K562 (cell line): ENCODE results near the gene BTBD1. TPM values are rescaled to one million over a fixed set of nuclear protein-coding genes. Genes with fewer than 3 reads are reported as not detected.

ENCODE experiments used
- ATAC-seq: fragments of 200-7000 bp; cut with Tn5 transposase; 3 replicates; pipeline ENCODE4 v1.9.1; 2020; ENCODE audit warnings: moderate library complexity
- BruUV-seq: library from RNA; stranded (reverse); fragments of 400-500 nt; replicated peaks from 2 replicates; lab custom pipeline; 2021; lab: Mats Ljungman, UMichigan
- CTCF ChIA-PET: fragments of 300-600 bp; formaldehyde crosslinking; extraction: SDS; loops from one replicate; lab custom pipeline; 2021; ENCODE audit warnings: low intra/inter-chr PET ratio; lab: Yijun Ruan, JAX
- POLR2A ChIA-PET: fragments of 300-600, 350-650 bp; sonication (Branson Sonifier 250); formaldehyde crosslinking; extraction: SDS; loops from one replicate; lab custom pipeline; 2021; ENCODE audit warnings: antibody characterized with exemption, inconsistent platforms; lab: Yijun Ruan, JAX
- DNase-seq, 4 experiments: peaks; one replicate each; pipeline versions ENCODE4 v3.0.0 to v3.0.0-alpha.2; 2011 to 2018; ENCODE audit warnings: low spot score in 3 of 4, mixed read lengths in 3 of 4; ENCODE audit errors: extremely low read depth in 1 of 4
- FAIRE-seq: peaks from 2 replicates; lab custom pipeline; 2011; peaks lifted over from hg19 to GRCh38; lab: Jason Lieb, UNC
- H2AFZ ChIP-seq: 2 replicates; pipeline ENCODE4 v1.6.0; 2011; ENCODE audit warnings: low read depth, low read length, control low read depth, inconsistent platforms
- H3K27ac ChIP-seq: fragments of 200-600 bp; 3 replicates; pipeline ENCODE4 v1.8.0; 2011; ENCODE audit warnings: low read depth, mild to moderate bottlenecking, control low read depth, inconsistent platforms, low read length, moderate library complexity, mixed read lengths; ENCODE audit errors: extremely low read depth
- H3K27me3 ChIP-seq, 2 experiments: fragments of 300-600 bp in 1 of 2; 2 replicates in 1 of 2; 3 replicates in 1 of 2; pipeline versions ENCODE4 v1.6.0 to v1.8.0; 2011; ENCODE audit warnings: inconsistent platforms in 2 of 2, low read length in 2 of 2, mild to moderate bottlenecking in 1 of 2, mixed read lengths in 1 of 2, moderate library complexity in 1 of 2; ENCODE audit not compliant: control insufficient read depth in 2 of 2, insufficient read depth in 2 of 2
- H3K36me3 ChIP-seq: fragments of 300-600 bp; 3 replicates; pipeline ENCODE4 v1.8.0; 2011; ENCODE audit warnings: mild to moderate bottlenecking, low read length, inconsistent platforms; ENCODE audit not compliant: control insufficient read depth, insufficient read depth
- H3K4me1 ChIP-seq, 2 experiments: fragments of 200-600 bp in 1 of 2; replicated peaks in 1 of 2; 2 replicates in 1 of 2; 3 replicates in 1 of 2; pipeline versions ENCODE4 v1.5.1 to v1.8.0; 2011; ENCODE audit warnings: inconsistent platforms in 2 of 2, low read length in 2 of 2, mild to moderate bottlenecking in 1 of 2, mixed read lengths in 1 of 2, moderate library complexity in 1 of 2; ENCODE audit not compliant: control insufficient read depth in 2 of 2, insufficient read depth in 2 of 2
- H3K4me2 ChIP-seq: 2 replicates; pipeline ENCODE4 v1.6.1; 2011; ENCODE audit warnings: low read length, control low read depth, inconsistent platforms, mixed read lengths; ENCODE audit not compliant: insufficient read depth
- H3K4me3 ChIP-seq: fragments of 200-600 bp; sonication (generic), shearing (Covaris generic); 2 replicates; pipeline ENCODE4 v1.5.1; 2016; ENCODE audit warnings: control low read depth, inconsistent platforms
- H3K79me2 ChIP-seq: fragments of 200-600 bp; 3 replicates; pipeline ENCODE4 v1.8.0; 2011; ENCODE audit warnings: low read length, inconsistent platforms; ENCODE audit not compliant: control insufficient read depth, insufficient read depth
- H3K9ac ChIP-seq, 2 experiments: 2 replicates each; pipeline versions ENCODE4 v1.6.0 to v1.6.1; 2011; ENCODE audit warnings: low read depth in 2 of 2, low read length in 2 of 2, control low read depth in 1 of 2, inconsistent platforms in 1 of 2, mild to moderate bottlenecking in 1 of 2, mixed read lengths in 1 of 2; ENCODE audit not compliant: insufficient read depth in 1 of 2
- H3K9me1 ChIP-seq: one replicate; pipeline ENCODE4 v1.6.0; 2011; ENCODE audit warnings: inconsistent platforms, mild to moderate bottlenecking, low read length, moderate library complexity; ENCODE audit not compliant: control insufficient read depth, insufficient read depth
- H3K9me3 ChIP-seq: replicated peaks from 2 replicates; pipeline ENCODE4 v1.5.1; 2011; ENCODE audit warnings: low read depth, low read length, inconsistent platforms; ENCODE audit not compliant: control insufficient read depth, insufficient read depth
- H4K20me1 ChIP-seq: replicated peaks from 2 replicates; pipeline ENCODE4 v1.6.1; 2011; ENCODE audit warnings: low read length, inconsistent platforms, mixed read lengths; ENCODE audit not compliant: control insufficient read depth, insufficient read depth
- CBFA2T2 ChIP-seq: fragments of 450-650 bp; conservative IDR thresholded peaks from 2 replicates; pipeline ENCODE4 v1.6.1; 2017; ENCODE audit warnings: mild to moderate bottlenecking
- CBFA2T3 ChIP-seq: fragments of 450-650 bp; IDR thresholded peaks from 2 replicates; pipeline ENCODE4 v1.6.1; 2017
- FOSL1 ChIP-seq: fragments of 200-800 bp; sonication (Bioruptor generic); conservative IDR thresholded peaks from 2 replicates; pipeline ENCODE4 v1.6.1; 2016; ENCODE audit warnings: missing genetic modification characterization, missing compliant biosample characterization
- HNRNPL ChIP-seq: fragments of 200-400 bp; formaldehyde crosslinking; IDR thresholded peaks from 2 replicates; pipeline ENCODE4 v1.6.1; 2017; ENCODE audit warnings: low read depth, mild to moderate bottlenecking, low read length
- NCOR1 ChIP-seq: fragments of 450-650 bp; IDR thresholded peaks from 2 replicates; pipeline ENCODE4 v1.6.1; 2016; ENCODE audit warnings: mild to moderate bottlenecking, moderate library complexity
- TAL1 ChIP-seq: fragments of 450-650 bp; IDR thresholded peaks from 2 replicates; pipeline ENCODE4 v1.6.1; 2016; ENCODE audit warnings: mild to moderate bottlenecking
- ZNF511 ChIP-seq: sonication (generic); formaldehyde crosslinking; IDR thresholded peaks from 2 replicates; pipeline ENCODE4 v1.8.0; 2022; ENCODE audit warnings: mild to moderate bottlenecking, missing genetic modification reagents
- WGBS: fragments of 100-300 bp; shearing (Covaris generic); methylation state at CpG from one replicate; pipeline ENCODE4 v1.1.6; 2016; ENCODE audit warnings: low coverage, mixed read lengths; ENCODE audit not compliant: insufficient coverage; ENCODE audit errors: missing lambda C conversion rate; 5-methylcytosine and 5-hydroxymethylcytosine counted together
- in situ Hi-C: fragments of 300-500 bp; cut with MboI; formaldehyde crosslinking; loops from 4 replicates; pipeline ENCODE4 v1.15.0; 2018; ENCODE audit warnings: inconsistent platforms, mixed read lengths
- intact Hi-C: fragments of 100-400 bp; cut with micrococcal nuclease; formaldehyde crosslinking; loops from 2 replicates; pipeline ENCODE4 v1.14.2; 2022
- polyA plus RNA-seq, 8 experiments: library from polyadenylated mRNA; depleted of rRNA in 4 of 8; stranded (reverse) in 5 of 8; unstranded in 3 of 8; fragments of >200 nt; fragmentation: Nextera tagmentation in 2 of 8; fragmentation: Illumina TruSeq in 1 of 8; extraction: Ambion mirVana in 2 of 8; extraction: Trizol in 1 of 8; gene quantifications; 2 replicates each; pipeline versions ENCODE4 v1.2.1 to v1.2.3, GENCODE V29; 2011 to 2014; ENCODE audit warnings: inconsistent platforms in 1 of 8, missing spikeins in 1 of 8
- total RNA-seq, 7 experiments: library from RNA; depleted of rRNA in 6 of 7; stranded (reverse); fragments of >200 nt in 6 of 7; fragmentation: Illumina TruSeq in 2 of 7; extraction: Trizol in 2 of 7; gene quantifications; 2 replicates each; pipeline versions ENCODE4 v1.2.1 to v1.2.3, GENCODE V29; 2011 to 2021; ENCODE audit warnings: low replicate concordance in 1 of 7
- TF ChIP-seq, protein P1 (sequence below), 2 experiments: fragments of 450-650 bp in 1 of 2; sonication (generic) in 1 of 2; formaldehyde crosslinking in 1 of 2; IDR thresholded peaks in 1 of 2; conservative IDR thresholded peaks in 1 of 2; 2 replicates each; pipeline versions ENCODE4 v1.6.1 to v1.8.1; 2016 to 2023; ENCODE audit warnings: mild to moderate bottlenecking in 2 of 2, moderate library complexity in 2 of 2, inconsistent platforms in 1 of 2, missing genetic modification reagents in 1 of 2

Gene BTBD1
- total and polyA plus RNA-seq, 9 of the 15 experiments (the other 6 are each of a cell fraction or from before 2014, with no cell fraction given) = 19.4 to 106 (median 90.4) TPM

DNA sequence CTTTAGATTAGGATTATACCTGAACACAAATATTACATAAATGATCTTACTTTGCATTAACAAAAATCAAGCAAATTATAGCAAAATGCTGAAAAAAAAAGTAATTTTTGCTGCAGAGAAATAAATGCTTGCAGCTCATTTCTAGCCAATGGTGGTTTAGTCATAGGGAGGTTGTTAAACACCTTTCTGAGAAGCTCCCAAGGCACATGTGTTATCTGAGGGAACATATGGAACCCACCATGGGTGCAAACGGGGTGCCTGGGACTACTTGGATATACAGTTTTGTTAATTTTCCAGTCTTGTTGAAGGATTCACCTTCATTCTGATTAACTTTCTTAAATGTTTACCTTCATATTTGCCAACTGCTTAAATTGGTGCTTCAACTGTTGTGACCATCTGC lies 90.0 kb downstream of the BTBD1 start:
- Histone ChIP-seq H2AFZ (no peak overlapping the region), H3K9me1 (no peaks in the 10 kb centered on the region), H3K9me3 (no peaks in the 10 kb centered on the region), H3K4me1 (no peaks in the 10 kb centered on the region), H3K4me2 (no peak overlapping the region), H3K9ac (no peak overlapping the region), H3K79me2 (no peaks in the 10 kb centered on the region), H3K27ac (no peak overlapping the region), H4K20me1 (no peaks in the 10 kb centered on the region), H3K4me3 (no peak overlapping the region), H3K27me3 (peaks cover 2 to 6% of the 10 kb centered on the region in 2 experiments; a peak in 3 of 5 replicates), H3K36me3 (no peaks in the 10 kb centered on the region; the same call in 2 of the 3 replicates)
- no peak for ATAC-seq
- WGBS = 5% methylated on average over 1 of the region's 1 CpG
- in situ Hi-C loops = no loop called here
- ChIA-PET CTCF (no interaction called here), POLR2A (interaction anchor here (0.7 to 1.4 kb wide), 3 partner anchors 16 to 63 kb away, joined by 3 to 4 read pairs (median 3); no protein-coding TSS in a partner anchor)
- FAIRE-seq = no peak
- intact Hi-C loops = no loop called here
- 0 out of 2 replicates have a peak, but pooled peaks have one; percentile 14 for TF ChIP-seq NCOR1
- no peak for TF ChIP-seq HNRNPL
- 0 out of 2 replicates have a peak, but pooled peaks have one; percentile 4 for TF ChIP-seq CBFA2T2
- TF ChIP-seq, protein P1, sequence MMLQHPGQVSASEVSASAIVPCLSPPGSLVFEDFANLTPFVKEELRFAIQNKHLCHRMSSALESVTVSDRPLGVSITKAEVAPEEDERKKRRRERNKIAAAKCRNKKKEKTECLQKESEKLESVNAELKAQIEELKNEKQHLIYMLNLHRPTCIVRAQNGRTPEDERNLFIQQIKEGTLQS (IDR thresholded peaks at IDR 0.05) = peak; percentile 31; the same call in 1 of the 2 replicates
- TF ChIP-seq, protein P1 (CRISPR knock-in tag; conservative IDR thresholded peaks at IDR 0.05) = no peak
- TF ChIP-seq FOSL1 = no peak
- TF ChIP-seq CBFA2T3 = peak; percentile 27; the same call in 1 of the 2 replicates
- peak; percentile 14; the same call in 1 of the 2 replicates for TF ChIP-seq TAL1
- no peak for TF ChIP-seq ZNF511
- DNase-seq = peak in 2 of 4 experiments; percentile 25
- no TSS peak for BruUV-seq
